ENCODE results near the gene EPN2. TPM values are rescaled to one million over a fixed set of nuclear protein-coding genes. Genes with fewer than 3 reads are reported as not detected.

EPN2 gene
- total and polyA plus RNA-seq, 2 donors = 3.8 to 8.5 TPM

DNA sequence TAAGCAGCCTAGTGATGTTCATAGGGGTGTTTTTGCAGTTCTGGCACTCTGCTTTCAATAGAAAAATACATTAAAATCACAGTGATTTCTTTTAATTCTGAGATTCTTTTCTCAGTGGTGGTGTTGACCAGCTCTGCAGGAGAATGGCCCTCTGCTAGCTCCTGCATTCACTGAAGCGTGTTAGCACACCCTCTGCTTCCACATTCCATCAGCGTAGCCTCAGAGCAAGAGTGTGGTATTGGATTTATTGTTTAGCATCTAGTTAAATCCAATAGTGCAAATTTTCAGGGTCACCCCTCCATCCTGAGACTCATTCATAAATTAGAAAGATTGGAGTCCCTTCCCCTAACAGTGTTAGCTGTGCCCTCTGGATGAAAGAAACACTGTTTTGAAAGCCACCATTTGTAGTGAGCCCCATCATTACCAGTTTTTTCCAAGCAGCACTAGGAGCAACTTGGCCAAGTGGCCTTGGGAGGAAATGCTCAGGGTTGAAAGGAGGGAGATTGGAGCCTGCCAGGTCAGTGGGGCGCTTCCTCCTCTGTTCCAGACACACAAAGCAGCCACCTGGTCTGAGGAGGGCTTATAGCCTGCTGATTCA lies 79.7 kb downstream of the EPN2 start:
- H3K9me3 ChIP-seq (ENCODE audit: control insufficient read depth in 2 of 2, insufficient read depth in 1 of 2, low read length in 1 of 2) = no peaks in the 10 kb centered on the region
- DNase-seq (ENCODE audit: low read depth in 6 of 9, low spot score in 9 of 9) = no peak
- peaks cover 0 to 4% of the 10 kb centered on the region in 2 donors for H3K4me1 ChIP-seq (ENCODE audit: control insufficient read depth in 2 of 2, insufficient read depth in 2 of 2, low read length in 2 of 2)
- H3K27me3 ChIP-seq (ENCODE audit: control insufficient read depth in 2 of 2, insufficient read depth in 1 of 2, low read length in 1 of 2) = peaks cover 8 to 60% of the 10 kb centered on the region in 2 donors
- no peak overlapping the region for H3K4me3 ChIP-seq (ENCODE audit: low read length in 2 of 2)
- peaks cover 0 to 3% of the 10 kb centered on the region in 2 donors for H3K36me3 ChIP-seq (ENCODE audit: control insufficient read depth in 2 of 2, insufficient read depth in 2 of 2, low read length in 1 of 2)
- H3K27ac ChIP-seq (ENCODE audit: low read depth in 1 of 2, low read length in 1 of 2) = no peak overlapping the region
- WGBS = 94% methylated on average over 3 of the region's 3 CpGs

DNA sequence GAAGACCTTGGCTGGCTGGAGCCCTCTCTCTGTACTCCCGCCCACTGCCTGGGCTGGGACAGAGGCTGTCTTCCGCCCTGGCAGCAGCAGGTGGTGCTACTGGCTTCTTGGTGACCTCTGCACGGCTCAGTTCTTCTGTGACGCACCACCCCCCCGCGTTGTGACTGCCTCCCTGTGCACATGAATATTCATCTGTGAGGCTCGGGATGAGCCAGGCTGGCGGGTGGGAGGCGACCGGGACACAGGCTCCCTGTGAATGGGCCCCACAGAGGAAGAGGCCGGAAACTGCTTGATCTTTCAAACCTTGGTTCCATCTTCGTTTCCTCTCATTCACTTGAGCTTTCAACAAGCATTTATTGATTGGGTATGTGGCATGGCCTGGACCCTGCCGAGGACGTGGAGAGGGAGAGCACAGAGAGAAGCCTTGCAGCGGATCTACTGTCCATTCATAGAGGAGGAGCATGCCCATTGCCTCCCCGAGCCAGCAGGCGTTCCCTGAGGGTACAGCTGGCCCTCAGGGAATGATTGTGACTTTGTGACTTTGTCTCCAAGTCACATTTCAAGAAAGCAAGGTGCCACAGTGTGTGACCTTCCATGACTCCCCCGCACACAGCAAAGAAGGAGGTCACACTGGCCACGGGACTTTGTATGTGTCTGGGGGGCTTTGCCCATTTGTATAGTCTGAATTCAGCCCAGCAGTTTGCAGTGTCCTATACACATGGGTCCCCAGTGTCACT lies 80.4 kb downstream of the EPN2 start:
- Histone ChIP-seq H3K27ac (ENCODE audit: low read depth in 1 of 2, low read length in 1 of 2) (no peak overlapping the region), H3K4me3 (ENCODE audit: low read length in 2 of 2) (no peak overlapping the region), H3K9me3 (ENCODE audit: control insufficient read depth in 2 of 2, insufficient read depth in 1 of 2, low read length in 1 of 2) (no peaks in the 10 kb centered on the region), H3K4me1 (ENCODE audit: control insufficient read depth in 2 of 2, insufficient read depth in 2 of 2, low read length in 2 of 2) (peaks cover 0 to 4% of the 10 kb centered on the region in 2 donors), H3K27me3 (ENCODE audit: control insufficient read depth in 2 of 2, insufficient read depth in 1 of 2, low read length in 1 of 2) (peaks cover 2 to 59% of the 10 kb centered on the region in 2 donors), H3K36me3 (ENCODE audit: control insufficient read depth in 2 of 2, insufficient read depth in 2 of 2, low read length in 1 of 2) (no peaks in the 10 kb centered on the region)
- WGBS = 80% methylated on average over 19 of the region's 19 CpGs
- DNase-seq (ENCODE audit: low read depth in 6 of 9, low spot score in 9 of 9) = peak in 1 of 9 donors; percentile 20

DNA sequence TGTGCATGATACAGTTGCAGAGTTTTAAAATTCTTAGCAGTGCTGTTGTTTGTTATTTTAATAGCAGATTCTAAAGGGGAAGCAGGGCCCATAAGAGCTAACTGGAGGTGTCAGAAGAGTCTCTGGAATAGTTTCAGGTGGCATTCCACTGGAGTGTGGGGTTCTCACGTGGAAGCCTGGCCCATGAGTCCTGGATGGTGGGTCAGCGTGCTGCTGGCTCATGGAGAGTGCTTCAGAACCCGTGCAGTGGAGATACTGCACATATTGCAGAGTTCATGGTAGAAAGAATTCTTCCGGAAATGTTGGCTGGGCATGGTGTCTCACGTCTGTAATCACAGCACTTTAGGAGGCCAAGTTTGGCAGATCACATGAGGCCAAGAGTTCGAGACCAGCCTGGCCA lies 81.4 kb downstream of the EPN2 start:
- Histone ChIP-seq H3K27me3 (ENCODE audit: control insufficient read depth in 2 of 2, insufficient read depth in 1 of 2, low read length in 1 of 2) (peaks cover 0 to 52% of the 10 kb centered on the region in 2 donors), H3K27ac (ENCODE audit: low read depth in 1 of 2, low read length in 1 of 2) (no peak overlapping the region), H3K9me3 (ENCODE audit: control insufficient read depth in 2 of 2, insufficient read depth in 1 of 2, low read length in 1 of 2) (no peaks in the 10 kb centered on the region), H3K4me1 (ENCODE audit: control insufficient read depth in 2 of 2, insufficient read depth in 2 of 2, low read length in 2 of 2) (peaks cover 0 to 4% of the 10 kb centered on the region in 2 donors), H3K4me3 (ENCODE audit: low read length in 2 of 2) (no peak overlapping the region), H3K36me3 (ENCODE audit: control insufficient read depth in 2 of 2, insufficient read depth in 2 of 2, low read length in 1 of 2) (no peaks in the 10 kb centered on the region)
- DNase-seq (ENCODE audit: low read depth in 6 of 9, low spot score in 9 of 9) = no peak
- WGBS = 94% methylated on average over 6 of the region's 6 CpGs

DNA sequence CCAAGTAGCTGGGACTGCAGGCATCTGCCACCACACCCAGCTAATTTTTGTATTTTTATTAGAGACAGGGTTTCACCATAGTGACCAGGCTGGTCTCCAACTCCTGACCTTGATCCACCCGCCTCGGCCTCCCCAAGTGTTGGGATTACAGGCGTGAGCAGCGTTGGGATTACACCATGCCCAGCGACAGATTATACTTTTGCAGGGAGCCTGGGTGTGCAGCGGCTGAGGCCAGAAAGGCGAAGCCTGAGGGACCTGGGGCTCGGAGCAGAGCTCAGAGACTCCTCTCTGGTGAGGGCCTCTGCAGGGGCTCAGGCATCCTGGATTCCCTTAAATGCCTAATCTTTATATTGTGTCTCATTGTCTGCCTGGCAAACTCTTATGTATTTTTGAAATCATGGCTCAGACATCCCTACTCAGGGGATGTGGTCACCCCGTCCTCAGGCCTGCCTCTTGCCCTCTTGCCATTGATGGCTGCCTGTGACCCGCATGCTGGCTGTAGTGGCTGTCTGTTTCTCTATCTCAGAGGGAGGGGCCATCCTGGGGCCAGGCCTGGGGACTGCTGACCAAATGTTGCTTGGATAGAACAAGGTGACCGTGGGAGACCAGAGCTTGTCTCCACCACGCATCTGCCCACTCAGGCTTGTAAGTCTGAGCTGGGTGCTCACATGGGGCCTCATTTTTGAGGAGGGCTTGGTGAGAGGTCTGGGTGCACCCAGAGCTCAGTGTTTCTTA lies 82.8 kb downstream of the EPN2 start:
- no peak for DNase-seq (ENCODE audit: low read depth in 6 of 9, low spot score in 9 of 9)

DNA sequence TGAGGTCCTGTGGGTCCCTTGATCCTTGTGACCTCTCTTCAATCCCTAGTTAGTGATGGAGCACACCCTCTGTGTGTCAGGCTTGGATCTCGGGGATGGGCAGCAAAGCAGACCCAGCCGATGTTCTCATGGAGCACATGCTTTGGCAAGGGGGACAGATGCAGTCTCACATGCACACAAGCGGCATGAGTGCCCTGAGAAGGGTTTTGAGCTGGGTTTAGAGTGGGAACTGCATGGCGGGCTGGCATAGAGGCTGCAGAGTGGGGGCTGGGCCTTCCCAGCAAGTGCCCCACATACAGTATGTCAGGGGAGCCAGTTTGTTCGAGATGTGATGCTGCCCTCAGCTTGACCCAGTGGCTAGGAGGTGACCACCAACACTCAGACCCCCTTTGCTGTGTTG lies 83.7 kb downstream of the EPN2 start:
- Histone ChIP-seq H3K4me3 (ENCODE audit: low read length in 2 of 2) (no peak overlapping the region), H3K27ac (ENCODE audit: low read depth in 1 of 2, low read length in 1 of 2) (no peak overlapping the region), H3K27me3 (ENCODE audit: control insufficient read depth in 2 of 2, insufficient read depth in 1 of 2, low read length in 1 of 2) (peaks cover 0 to 39% of the 10 kb centered on the region in 2 donors), H3K4me1 (ENCODE audit: control insufficient read depth in 2 of 2, insufficient read depth in 2 of 2, low read length in 2 of 2) (peaks cover 0 to 4% of the 10 kb centered on the region in 2 donors), H3K36me3 (ENCODE audit: control insufficient read depth in 2 of 2, insufficient read depth in 2 of 2, low read length in 1 of 2) (no peaks in the 10 kb centered on the region), H3K9me3 (ENCODE audit: control insufficient read depth in 2 of 2, insufficient read depth in 1 of 2, low read length in 1 of 2) (no peaks in the 10 kb centered on the region)
- 93% methylated on average over 5 of the region's 5 CpGs for WGBS
- DNase-seq (ENCODE audit: low read depth in 6 of 9, low spot score in 9 of 9) = no peak

More for the DNA sequence above, 82.8 kb downstream of the EPN2 start:
- Histone ChIP-seq H3K36me3 (ENCODE audit: control insufficient read depth in 2 of 2, insufficient read depth in 2 of 2, low read length in 1 of 2) (no peaks in the 10 kb centered on the region), H3K9me3 (ENCODE audit: control insufficient read depth in 2 of 2, insufficient read depth in 1 of 2, low read length in 1 of 2) (no peaks in the 10 kb centered on the region), H3K27me3 (ENCODE audit: control insufficient read depth in 2 of 2, insufficient read depth in 1 of 2, low read length in 1 of 2) (peaks cover 0 to 45% of the 10 kb centered on the region in 2 donors), H3K27ac (ENCODE audit: low read depth in 1 of 2, low read length in 1 of 2) (no peak overlapping the region), H3K4me3 (ENCODE audit: low read length in 2 of 2) (no peak overlapping the region), H3K4me1 (ENCODE audit: control insufficient read depth in 2 of 2, insufficient read depth in 2 of 2, low read length in 2 of 2) (peaks cover 0 to 4% of the 10 kb centered on the region in 2 donors)
- 96% methylated on average over 12 of the region's 12 CpGs for WGBS

DNA sequence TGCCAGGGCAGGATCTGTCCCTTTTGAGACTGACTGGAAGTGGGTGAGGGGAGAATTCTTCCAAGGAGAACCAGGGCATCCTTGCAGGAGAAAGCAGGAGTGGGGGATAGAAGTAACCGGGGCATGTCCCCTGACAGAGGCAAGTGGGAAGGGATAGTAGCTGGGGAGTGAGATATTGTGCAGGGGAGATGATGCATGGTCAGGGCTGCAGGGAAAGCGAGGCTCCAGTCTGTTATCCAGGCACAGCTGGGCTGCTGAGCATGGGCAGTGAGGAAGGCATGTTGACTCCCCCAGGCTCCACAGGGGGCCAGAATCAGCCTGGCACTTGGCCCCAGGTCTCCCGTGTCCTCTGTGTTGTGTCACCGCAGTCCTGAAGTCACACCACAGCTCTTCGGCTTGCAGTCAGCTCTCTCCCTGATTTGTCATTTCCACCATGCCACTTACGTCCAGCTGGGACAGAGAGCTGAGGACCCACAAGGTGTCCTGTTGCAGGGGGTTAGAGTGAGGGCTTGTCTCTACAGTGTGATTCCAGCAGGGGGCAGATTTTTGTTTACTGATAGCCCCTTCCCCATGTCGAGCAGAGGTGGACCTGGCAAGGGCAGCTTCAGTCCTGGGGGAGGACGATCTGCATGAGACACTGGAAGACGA lies 84.4 kb downstream of the EPN2 start:
- no peak overlapping the region for H3K4me3 ChIP-seq (ENCODE audit: low read length in 2 of 2)
- H3K4me1 ChIP-seq (ENCODE audit: control insufficient read depth in 2 of 2, insufficient read depth in 2 of 2, low read length in 2 of 2) = peaks cover 0 to 4% of the 10 kb centered on the region in 2 donors
- no peaks in the 10 kb centered on the region for H3K9me3 ChIP-seq (ENCODE audit: control insufficient read depth in 2 of 2, insufficient read depth in 1 of 2, low read length in 1 of 2)
- no peaks in the 10 kb centered on the region for H3K36me3 ChIP-seq (ENCODE audit: control insufficient read depth in 2 of 2, insufficient read depth in 2 of 2, low read length in 1 of 2)
- H3K27ac ChIP-seq (ENCODE audit: low read depth in 1 of 2, low read length in 1 of 2) = no peak overlapping the region
- peaks cover 0 to 39% of the 10 kb centered on the region in 2 donors for H3K27me3 ChIP-seq (ENCODE audit: control insufficient read depth in 2 of 2, insufficient read depth in 1 of 2, low read length in 1 of 2)
- DNase-seq (ENCODE audit: low read depth in 6 of 9, low spot score in 9 of 9) = no peak
- WGBS = 93% methylated on average over 9 of the region's 9 CpGs

DNA sequence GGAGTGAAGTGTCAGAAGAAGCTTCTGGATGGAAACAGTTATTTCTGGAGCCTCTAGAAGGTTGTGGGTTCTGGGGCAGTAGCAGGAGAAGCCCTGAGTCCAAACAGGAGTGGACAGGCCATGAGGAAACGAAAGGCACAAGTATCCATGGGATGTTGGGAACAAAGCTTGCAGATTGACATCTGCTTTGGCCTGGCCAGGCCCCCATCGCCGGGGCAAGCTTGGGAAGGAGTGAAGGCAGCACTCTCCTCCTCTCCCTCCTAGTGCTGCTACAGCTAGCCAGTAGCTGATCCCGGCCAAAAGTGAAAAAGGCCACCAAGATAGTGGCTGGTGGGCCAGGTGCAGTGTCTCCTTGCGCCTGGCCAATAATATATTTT lies 85.0 kb downstream of the EPN2 start:
- 97% methylated on average over 5 of the region's 5 CpGs for WGBS
- H3K36me3 ChIP-seq (ENCODE audit: control insufficient read depth in 2 of 2, insufficient read depth in 2 of 2, low read length in 1 of 2) = no peaks in the 10 kb centered on the region

DNA sequence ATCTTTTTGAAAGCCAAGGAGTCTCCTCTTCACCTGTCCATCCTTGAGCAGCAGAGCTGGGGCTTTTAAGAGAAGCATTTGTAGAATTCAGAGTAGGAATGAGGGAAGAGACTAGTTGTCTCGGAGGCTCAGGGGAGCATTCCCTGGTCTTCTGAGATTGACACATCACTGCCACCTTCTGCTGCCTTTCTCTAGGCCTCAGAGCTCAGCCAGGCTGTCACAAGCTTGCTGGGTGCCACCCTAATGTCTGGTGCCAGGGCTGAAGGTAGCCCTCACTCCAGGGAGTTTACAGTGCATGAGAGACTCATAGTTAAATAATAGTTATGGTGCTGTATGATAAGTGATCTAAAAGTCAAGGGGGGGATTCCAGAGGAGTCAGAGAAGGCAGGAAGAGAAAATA lies 85.7 kb downstream of the EPN2 start:
- Histone ChIP-seq H3K4me1 (ENCODE audit: control insufficient read depth in 2 of 2, insufficient read depth in 2 of 2, low read length in 2 of 2) (no peaks in the 10 kb centered on the region), H3K9me3 (ENCODE audit: control insufficient read depth in 2 of 2, insufficient read depth in 1 of 2, low read length in 1 of 2) (no peaks in the 10 kb centered on the region), H3K4me3 (ENCODE audit: low read length in 2 of 2) (no peak overlapping the region), H3K27ac (ENCODE audit: low read depth in 1 of 2, low read length in 1 of 2) (no peak overlapping the region), H3K27me3 (ENCODE audit: control insufficient read depth in 2 of 2, insufficient read depth in 1 of 2, low read length in 1 of 2) (peaks cover 0 to 28% of the 10 kb centered on the region in 2 donors), H3K36me3 (ENCODE audit: control insufficient read depth in 2 of 2, insufficient read depth in 2 of 2, low read length in 1 of 2) (no peaks in the 10 kb centered on the region)
- WGBS = 98% methylated on average over 1 of the region's 1 CpG
- no peak for DNase-seq (ENCODE audit: low read depth in 6 of 9, low spot score in 9 of 9)

More for the DNA sequence above, 85.0 kb downstream of the EPN2 start:
- H3K27ac ChIP-seq (ENCODE audit: low read depth in 1 of 2, low read length in 1 of 2) = no peak overlapping the region
- H3K27me3 ChIP-seq (ENCODE audit: control insufficient read depth in 2 of 2, insufficient read depth in 1 of 2, low read length in 1 of 2) = peaks cover 0 to 35% of the 10 kb centered on the region in 2 donors
- no peak for DNase-seq (ENCODE audit: low read depth in 6 of 9, low spot score in 9 of 9)
- no peak overlapping the region for H3K4me3 ChIP-seq (ENCODE audit: low read length in 2 of 2)
- H3K4me1 ChIP-seq (ENCODE audit: control insufficient read depth in 2 of 2, insufficient read depth in 2 of 2, low read length in 2 of 2) = peaks cover 0 to 4% of the 10 kb centered on the region in 2 donors
- no peaks in the 10 kb centered on the region for H3K9me3 ChIP-seq (ENCODE audit: control insufficient read depth in 2 of 2, insufficient read depth in 1 of 2, low read length in 1 of 2)
